SK-N-SH (cell line): ENCODE data around the gene PZP. TPM values are rescaled to one million over a fixed set of nuclear protein-coding genes. Genes with fewer than 3 reads are reported as not detected.

Experiments used
- CTCF ChIA-PET: fragments of 300-600, 350-600 bp; formaldehyde crosslinking; extraction: SDS; loops from one replicate; lab custom pipeline; 2021; lab: Yijun Ruan, JAX
- POLR2A ChIA-PET: fragments of 350-600 bp; sonication (Branson Sonifier 250); formaldehyde crosslinking; extraction: SDS; loops from one replicate; lab custom pipeline; 2020; ENCODE audit warnings: antibody characterized with exemption, inconsistent platforms; lab: Yijun Ruan, JAX
- DNase-seq: peaks from one replicate; pipeline ENCODE4 v3.0.0; 2012
- H2AFZ ChIP-seq: fragments of 200-600 bp; sonication (generic); 2 replicates; pipeline ENCODE4 v1.8.1; 2016; ENCODE audit warnings: antibody characterized with exemption, mild to moderate bottlenecking, low read depth
- H3F3A ChIP-seq: fragments of 200-600 bp; sonication (generic); replicated peaks from 2 replicates; pipeline ENCODE3; 2016; ENCODE audit warnings: antibody characterized with exemption, mild to moderate bottlenecking; ENCODE audit not compliant: insufficient read depth
- H3K27ac ChIP-seq, 2 experiments: fragments of 200-500 bp in 1 of 2; fragments of 200-600 bp in 1 of 2; sonication (Bioruptor generic) in 1 of 2; sonication (generic), shearing (Covaris generic) in 1 of 2; 2 replicates each; pipeline versions ENCODE4 v1.5.1 to v1.6.1; 2014 to 2016; ENCODE audit warnings: low read depth in 2 of 2, inconsistent platforms in 1 of 2, low read length in 1 of 2, mild to moderate bottlenecking in 1 of 2, mixed read lengths in 1 of 2
- H3K27me3 ChIP-seq: fragments of 200-600 bp; sonication (generic), shearing (Covaris generic); 2 replicates; pipeline ENCODE4 v1.6.1; 2016; ENCODE audit warnings: mixed run types; ENCODE audit not compliant: insufficient read depth
- H3K36me3 ChIP-seq, 2 experiments: fragments of 200-500 bp in 1 of 2; fragments of 200-600 bp in 1 of 2; sonication (Bioruptor generic) in 1 of 2; sonication (generic) in 1 of 2; replicated peaks in 1 of 2; 2 replicates each; pipeline versions ENCODE3 to v1.5.1; 2014 to 2016; ENCODE audit warnings: low read length in 1 of 2, mild to moderate bottlenecking in 1 of 2; ENCODE audit not compliant: insufficient read depth in 2 of 2, control insufficient read depth in 1 of 2
- H3K4me1 ChIP-seq, 2 experiments: fragments of 200-500 bp in 1 of 2; fragments of 200-600 bp in 1 of 2; sonication (Bioruptor generic) in 1 of 2; sonication (generic), shearing (Covaris generic) in 1 of 2; 2 replicates each; pipeline versions ENCODE4 v1.5.1 to v1.6.1; 2014 to 2016; ENCODE audit warnings: low read depth in 1 of 2, low read length in 1 of 2, mixed run types in 1 of 2; ENCODE audit not compliant: insufficient read depth in 2 of 2, control insufficient read depth in 1 of 2
- H3K4me2 ChIP-seq: fragments of 200-600 bp; sonication (generic), shearing (Covaris generic); 2 replicates; pipeline ENCODE4 v1.6.1; 2017; ENCODE audit warnings: mixed run types
- H3K4me3 ChIP-seq, 2 experiments: fragments of 200-500 bp in 1 of 2; fragments of 200-600 bp in 1 of 2; sonication (Bioruptor generic) in 1 of 2; sonication (generic), shearing (Covaris generic) in 1 of 2; 2 replicates each; pipeline versions ENCODE4 v1.5.1 to v1.8.1; 2014 to 2016; ENCODE audit warnings: low read depth in 2 of 2, inconsistent platforms in 1 of 2, low read length in 1 of 2, mild to moderate bottlenecking in 1 of 2, mixed read lengths in 1 of 2, moderate library complexity in 1 of 2
- H3K79me2 ChIP-seq: fragments of 200-600 bp; sonication (generic); 2 replicates; pipeline ENCODE4 v1.8.1; 2017; ENCODE audit warnings: mild to moderate bottlenecking; ENCODE audit not compliant: insufficient read depth
- H3K9ac ChIP-seq: fragments of 200-600 bp; sonication (generic); 2 replicates; pipeline ENCODE4 v1.6.1; 2017; ENCODE audit warnings: mixed run types
- H3K9me2 ChIP-seq: fragments of 200-600 bp; sonication (generic); 2 replicates; pipeline ENCODE4 v1.6.1; 2017; ENCODE audit warnings: mixed run types
- H3K9me3 ChIP-seq: fragments of 200-600 bp; sonication (generic); 2 replicates; pipeline ENCODE4 v1.6.1; 2017; ENCODE audit warnings: mixed run types, mild to moderate bottlenecking, moderate library complexity
- H4K20me1 ChIP-seq: fragments of 200-600 bp; sonication (generic); 2 replicates; pipeline ENCODE4 v1.6.1; 2017; ENCODE audit warnings: mild to moderate bottlenecking, mixed run types; ENCODE audit not compliant: insufficient read depth
- CHD2 ChIP-seq: fragments of 150-350 bp; IDR thresholded peaks from 2 replicates; pipeline ENCODE4 v1.6.1; 2018; ENCODE audit warnings: low read length; ENCODE audit not compliant: partially characterized antibody
- ELF1 ChIP-seq: IDR thresholded peaks from 2 replicates; pipeline ENCODE4 v1.4.0; 2012
- EP300 ChIP-seq, 2 experiments: IDR thresholded peaks; 2 replicates each; pipeline versions ENCODE4 v1.4.0 to v1.6.1; 2012; ENCODE audit warnings: borderline replicate concordance in 1 of 2, low read depth in 1 of 2, low read length in 1 of 2
- EZH2phosphoT487 ChIP-seq: fragments of 200-600 bp; sonication (generic); IDR thresholded peaks from 2 replicates; pipeline ENCODE4 v1.6.1; 2017; ENCODE audit warnings: low read depth, mixed run types, mild to moderate bottlenecking, antibody characterized with exemption, moderate library complexity, borderline replicate concordance
- FOSL2 ChIP-seq: IDR thresholded peaks from 2 replicates; pipeline ENCODE4 v1.4.0; 2012; ENCODE audit warnings: low read depth, mild to moderate bottlenecking, moderate library complexity, borderline replicate concordance
- FOXJ3 ChIP-seq: sonication (generic); formaldehyde crosslinking; IDR thresholded peaks from 2 replicates; pipeline ENCODE4 v1.5.1; 2020; ENCODE audit warnings: mild to moderate bottlenecking, missing genetic modification reagents
- FOXM1 ChIP-seq: IDR thresholded peaks from 2 replicates; pipeline ENCODE4 v1.4.0; 2012; ENCODE audit warnings: low read depth, mild to moderate bottlenecking
- GABPA ChIP-seq: IDR thresholded peaks from 2 replicates; pipeline ENCODE4 v1.4.0; 2012; ENCODE audit warnings: low read depth, mild to moderate bottlenecking
- MEF2A ChIP-seq: IDR thresholded peaks from 2 replicates; pipeline ENCODE4 v1.4.0; 2012; ENCODE audit warnings: low read depth, borderline replicate concordance
- NFIC ChIP-seq: IDR thresholded peaks from 2 replicates; pipeline ENCODE4 v1.4.0; 2012; ENCODE audit warnings: borderline replicate concordance
- POLR2AphosphoS5 ChIP-seq: IDR thresholded peaks from 2 replicates; pipeline ENCODE4 v1.6.1; 2012; ENCODE audit warnings: low read depth, low read length
- RCOR1 ChIP-seq: fragments of 150-350 bp; IDR thresholded peaks from 2 replicates; pipeline ENCODE4 v1.6.1; 2017; ENCODE audit warnings: antibody characterized with exemption, low read length
- RXRA ChIP-seq: IDR thresholded peaks from 2 replicates; pipeline ENCODE4 v1.4.0; 2012; ENCODE audit warnings: low read depth, mild to moderate bottlenecking, borderline replicate concordance
- YY1 ChIP-seq: IDR thresholded peaks from 2 replicates; pipeline ENCODE4 v1.4.0; 2012; ENCODE audit warnings: low read depth, mild to moderate bottlenecking
- WGBS: methylation state at CpG from one replicate; pipeline ENCODE4 v1.1.6; 2017; ENCODE audit warnings: low lambda C conversion rate; 5-methylcytosine and 5-hydroxymethylcytosine counted together
- polyA plus RNA-seq, 3 experiments: library from polyadenylated mRNA; depleted of rRNA; stranded (reverse); fragments of >200 nt; gene quantifications; 2 replicates each; pipeline ENCODE4 v1.2.3, GENCODE V29; 2012
- TF ChIP-seq, protein P1 (sequence below): IDR thresholded peaks from 2 replicates; pipeline ENCODE4 v1.4.0; 2012; ENCODE audit warnings: low read depth
- TF ChIP-seq, protein P2 (sequence below): fragments of 200-600 bp; sonication (generic); IDR thresholded peaks from 2 replicates; pipeline ENCODE4 v1.6.1; 2017; ENCODE audit warnings: antibody characterized with exemption, mild to moderate bottlenecking, moderate library complexity

The PZP gene
- polyA plus RNA-seq, 1 of the 3 experiments (the other 2 are of a cell fraction): not detected

DNA sequence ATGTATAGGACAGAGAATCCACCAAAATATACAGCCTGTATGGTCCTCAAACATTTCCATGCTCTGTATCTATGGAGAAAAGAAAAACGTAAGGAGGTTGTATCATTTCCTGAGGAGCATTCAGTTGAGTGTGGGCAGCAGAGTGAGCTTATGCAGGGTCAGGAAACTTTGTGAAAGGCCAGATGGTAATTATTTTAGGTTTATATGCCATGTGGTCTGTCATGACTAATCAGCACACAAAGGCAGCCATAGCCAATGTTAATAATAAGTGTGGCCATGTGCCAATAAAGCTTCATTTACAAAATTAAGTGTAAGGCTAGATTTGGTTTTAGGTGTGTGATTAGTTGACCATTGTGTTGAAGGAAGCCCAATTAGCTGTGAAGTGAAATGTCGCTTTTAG lies 59.3 kb downstream of the PZP start:
- H2AFZ ChIP-seq: no peak overlapping the region
- no peak for DNase-seq
- TF ChIP-seq EP300 (IDR thresholded peaks at IDR 0.05; ENCODE audit: borderline replicate concordance in 1 of 2, low read depth in 1 of 2, low read length in 1 of 2): no peak
- TF ChIP-seq POLR2AphosphoS5: no peak
- TF ChIP-seq NFIC: no peak
- TF ChIP-seq FOXJ3 (CRISPR knock-in tag): no peak
- TF ChIP-seq RCOR1: no peak
- no peak for TF ChIP-seq MEF2A
- no peak for TF ChIP-seq FOSL2
- no peak for TF ChIP-seq EZH2phosphoT487
- no peak for TF ChIP-seq GABPA
- TF ChIP-seq, protein P1, sequence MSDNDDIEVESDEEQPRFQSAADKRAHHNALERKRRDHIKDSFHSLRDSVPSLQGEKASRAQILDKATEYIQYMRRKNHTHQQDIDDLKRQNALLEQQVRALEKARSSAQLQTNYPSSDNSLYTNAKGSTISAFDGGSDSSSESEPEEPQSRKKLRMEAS: no peak
- TF ChIP-seq, protein P2, sequence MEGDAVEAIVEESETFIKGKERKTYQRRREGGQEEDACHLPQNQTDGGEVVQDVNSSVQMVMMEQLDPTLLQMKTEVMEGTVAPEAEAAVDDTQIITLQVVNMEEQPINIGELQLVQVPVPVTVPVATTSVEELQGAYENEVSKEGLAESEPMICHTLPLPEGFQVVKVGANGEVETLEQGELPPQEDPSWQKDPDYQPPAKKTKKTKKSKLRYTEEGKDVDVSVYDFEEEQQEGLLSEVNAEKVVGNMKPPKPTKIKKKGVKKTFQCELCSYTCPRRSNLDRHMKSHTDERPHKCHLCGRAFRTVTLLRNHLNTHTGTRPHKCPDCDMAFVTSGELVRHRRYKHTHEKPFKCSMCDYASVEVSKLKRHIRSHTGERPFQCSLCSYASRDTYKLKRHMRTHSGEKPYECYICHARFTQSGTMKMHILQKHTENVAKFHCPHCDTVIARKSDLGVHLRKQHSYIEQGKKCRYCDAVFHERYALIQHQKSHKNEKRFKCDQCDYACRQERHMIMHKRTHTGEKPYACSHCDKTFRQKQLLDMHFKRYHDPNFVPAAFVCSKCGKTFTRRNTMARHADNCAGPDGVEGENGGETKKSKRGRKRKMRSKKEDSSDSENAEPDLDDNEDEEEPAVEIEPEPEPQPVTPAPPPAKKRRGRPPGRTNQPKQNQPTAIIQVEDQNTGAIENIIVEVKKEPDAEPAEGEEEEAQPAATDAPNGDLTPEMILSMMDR: no peak
- no peak for TF ChIP-seq FOXM1
- TF ChIP-seq YY1: no peak
- TF ChIP-seq, all 33 proteins: peak for 0
- no peaks in the 10 kb centered on the region for H4K20me1 ChIP-seq
- WGBS: 27% methylated on average over 2 of the region's 2 CpGs
- H3K9me3 ChIP-seq: no peaks in the 10 kb centered on the region
- no peaks in the 10 kb centered on the region for H3K27me3 ChIP-seq
- H3K4me2 ChIP-seq: no peak overlapping the region
- no peaks in the 10 kb centered on the region for H3K36me3 ChIP-seq
- H3K4me3 ChIP-seq: no peak overlapping the region
- no peaks in the 10 kb centered on the region for H3K9me2 ChIP-seq
- ChIA-PET CTCF (no interaction called here), POLR2A (no interaction called here)
- H3K4me1 ChIP-seq: no peaks in the 10 kb centered on the region
- H3K9ac ChIP-seq: no peak overlapping the region
- no peaks in the 10 kb centered on the region for H3F3A ChIP-seq
- H3K27ac ChIP-seq: no peak overlapping the region
- no peaks in the 10 kb centered on the region for H3K79me2 ChIP-seq

DNA sequence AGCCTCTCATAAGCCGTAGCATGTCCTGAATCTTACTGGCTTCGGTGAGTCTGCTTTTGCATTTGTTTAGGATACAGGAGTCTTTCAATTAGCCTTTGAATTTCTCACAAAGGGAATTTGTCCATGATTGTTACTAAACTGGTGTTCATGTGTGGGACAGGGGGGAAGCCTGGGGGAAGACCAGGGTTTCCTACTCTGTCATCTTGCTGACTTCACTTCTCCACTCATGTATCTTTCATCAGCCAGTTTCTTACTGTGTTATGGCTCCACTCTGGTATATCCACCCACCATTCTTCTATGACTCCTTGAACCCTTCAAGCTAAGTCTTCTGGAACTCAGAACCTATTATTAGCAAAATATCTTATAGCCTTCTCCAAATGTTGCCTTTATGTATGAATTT lies 60.7 kb downstream of the PZP start:
- DNase-seq: no peak
- POLR2A ChIA-PET: no interaction called here
- no peak overlapping the region for H2AFZ ChIP-seq
- no peak overlapping the region for H3K4me2 ChIP-seq
- no peaks in the 10 kb centered on the region for H3K9me2 ChIP-seq
- WGBS: 6% methylated on average over 2 of the region's 2 CpGs
- no peaks in the 10 kb centered on the region for H3F3A ChIP-seq
- no peaks in the 10 kb centered on the region for H3K4me1 ChIP-seq
- H4K20me1 ChIP-seq: no peaks in the 10 kb centered on the region
- CTCF ChIA-PET: no interaction called here
- no peak overlapping the region for H3K27ac ChIP-seq
- no peak overlapping the region for H3K4me3 ChIP-seq
- no peaks in the 10 kb centered on the region for H3K36me3 ChIP-seq
- no peaks in the 10 kb centered on the region for H3K9me3 ChIP-seq
- no peaks in the 10 kb centered on the region for H3K27me3 ChIP-seq
- no peak for TF ChIP-seq CHD2
- no peak for TF ChIP-seq RXRA
- no peak for TF ChIP-seq MEF2A
- TF ChIP-seq ELF1: no peak
- no peak overlapping the region for H3K9ac ChIP-seq
- H3K79me2 ChIP-seq: no peaks in the 10 kb centered on the region
